Astrocyte (in vitro differentiated cells and primary cell): Measurements from ENCODE around the gene XRN2.

ENCODE experiments used
- EZH2 ChIP-seq: IDR thresholded peaks from 2 replicates; pipeline ENCODE4 v1.6.1; 2012; ENCODE audit warnings: mild to moderate bottlenecking, low read length, inconsistent platforms; ENCODE audit not compliant: insufficient read depth
- TF ChIP-seq, protein P1 (sequence below): IDR thresholded peaks from 2 replicates; pipeline ENCODE4 v1.5.1; 2011; ENCODE audit warnings: low read depth, mild to moderate bottlenecking, inconsistent platforms, low read length, moderate library complexity; ENCODE audit not compliant: insufficient read depth

DNA sequence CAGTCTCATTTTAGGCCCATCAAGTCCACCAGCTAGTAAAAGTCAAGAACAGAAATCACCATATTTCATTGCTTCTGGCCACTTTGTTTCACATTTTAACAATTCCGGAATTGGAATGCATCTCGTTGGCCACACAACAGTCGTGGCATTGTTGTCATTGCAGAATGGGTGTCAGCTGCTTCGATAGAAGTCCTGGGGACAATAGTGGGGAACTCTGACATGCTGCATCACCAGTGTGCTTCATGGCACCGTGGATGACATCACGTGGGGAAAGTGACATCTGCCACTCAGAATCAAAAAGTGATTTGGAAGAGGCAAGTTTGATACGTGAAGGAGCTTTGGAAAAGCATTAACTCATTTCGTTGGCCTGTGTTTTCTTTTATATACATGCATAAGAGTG lies 43.8 kb upstream of the XRN2 start:
- TF ChIP-seq, protein P1, sequence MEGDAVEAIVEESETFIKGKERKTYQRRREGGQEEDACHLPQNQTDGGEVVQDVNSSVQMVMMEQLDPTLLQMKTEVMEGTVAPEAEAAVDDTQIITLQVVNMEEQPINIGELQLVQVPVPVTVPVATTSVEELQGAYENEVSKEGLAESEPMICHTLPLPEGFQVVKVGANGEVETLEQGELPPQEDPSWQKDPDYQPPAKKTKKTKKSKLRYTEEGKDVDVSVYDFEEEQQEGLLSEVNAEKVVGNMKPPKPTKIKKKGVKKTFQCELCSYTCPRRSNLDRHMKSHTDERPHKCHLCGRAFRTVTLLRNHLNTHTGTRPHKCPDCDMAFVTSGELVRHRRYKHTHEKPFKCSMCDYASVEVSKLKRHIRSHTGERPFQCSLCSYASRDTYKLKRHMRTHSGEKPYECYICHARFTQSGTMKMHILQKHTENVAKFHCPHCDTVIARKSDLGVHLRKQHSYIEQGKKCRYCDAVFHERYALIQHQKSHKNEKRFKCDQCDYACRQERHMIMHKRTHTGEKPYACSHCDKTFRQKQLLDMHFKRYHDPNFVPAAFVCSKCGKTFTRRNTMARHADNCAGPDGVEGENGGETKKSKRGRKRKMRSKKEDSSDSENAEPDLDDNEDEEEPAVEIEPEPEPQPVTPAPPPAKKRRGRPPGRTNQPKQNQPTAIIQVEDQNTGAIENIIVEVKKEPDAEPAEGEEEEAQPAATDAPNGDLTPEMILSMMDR: no peak
- TF ChIP-seq EZH2: no peak
